ENCODE results near the gene ST6GALNAC5. TPM values are rescaled to one million over a fixed set of nuclear protein-coding genes. Genes with fewer than 3 reads are reported as not detected.

The ST6GALNAC5 gene
- total RNA-seq, 2 donors from 2014 or later: not detected

DNA sequence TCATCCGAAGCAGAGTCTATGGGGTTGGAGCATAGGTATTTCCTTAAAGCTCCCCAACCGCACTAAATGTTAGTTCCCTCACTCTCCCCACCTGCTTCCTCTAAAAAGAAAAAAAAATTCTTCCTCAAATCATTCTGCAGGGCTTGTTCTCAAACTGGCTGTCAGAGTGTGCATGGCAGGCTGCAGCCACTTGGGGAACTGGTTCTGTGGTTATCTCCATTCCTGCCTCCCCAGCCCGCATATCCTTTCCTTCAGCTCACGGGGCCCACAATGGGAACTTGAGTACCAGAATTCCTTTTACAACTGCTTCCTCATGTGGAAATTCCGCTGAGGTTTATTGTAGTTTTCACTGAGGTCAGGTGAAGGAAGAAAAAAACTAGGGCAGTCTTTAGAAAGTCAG, 192.7 kb downstream of the ST6GALNAC5 start:
- ATAC-seq: no peak
- no peak overlapping the region for H3K27ac Mint-ChIP-seq
- no peak for DNase-seq
- no peak overlapping the region for H3K4me3 Mint-ChIP-seq
- no peaks in the 10 kb centered on the region for H3K9me3 ChIP-seq (ENCODE audit: control insufficient read depth, low read length, poor library complexity, severe bottlenecking)
- H3K36me3 Mint-ChIP-seq (ENCODE audit: low read depth): no peaks in the 10 kb centered on the region
- H3K27me3 Mint-ChIP-seq: peaks cover 23% of the 10 kb centered on the region
- no peaks in the 10 kb centered on the region for H3K4me1 Mint-ChIP-seq

GRCh38 chr1:77061162-77061561, 193.9 kb downstream of the ST6GALNAC5 start:
- no peak overlapping the region for H3K27ac Mint-ChIP-seq

DNA sequence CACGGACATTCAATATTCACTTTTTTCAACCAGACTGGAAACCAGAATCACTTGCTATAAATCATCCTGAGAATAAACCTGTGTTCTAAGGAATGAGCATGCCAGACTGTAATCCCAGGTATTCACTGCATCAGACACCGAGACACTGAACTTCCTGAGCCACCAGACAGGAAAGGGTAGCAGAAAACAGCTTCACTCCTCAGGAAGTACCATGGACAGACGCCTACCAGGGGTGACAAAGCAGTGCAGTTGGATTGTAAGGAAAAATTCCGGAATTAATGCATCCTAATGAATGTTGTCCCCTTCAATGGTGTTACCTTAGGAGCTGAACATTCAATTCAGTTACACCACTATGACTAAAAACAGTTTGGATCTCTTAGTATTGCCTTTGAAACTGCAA, 195.8 kb downstream of the ST6GALNAC5 start:
- Mint-ChIP-seq H3K27me3 (peaks cover 23% of the 10 kb centered on the region), H3K4me1 (no peaks in the 10 kb centered on the region), H3K27ac (no peak overlapping the region), H3K36me3 (ENCODE audit: low read depth) (no peaks in the 10 kb centered on the region), H3K4me3 (no peak overlapping the region)
- ATAC-seq: no peak
- H3K9me3 ChIP-seq (ENCODE audit: control insufficient read depth, low read length, poor library complexity, severe bottlenecking): no peaks in the 10 kb centered on the region
- no peak for DNase-seq

More at GRCh38 chr1:77061162-77061561, 193.9 kb downstream of the ST6GALNAC5 start:
- Mint-ChIP-seq H3K36me3 (ENCODE audit: low read depth) (no peaks in the 10 kb centered on the region), H3K4me1 (no peaks in the 10 kb centered on the region), H3K27me3 (peaks cover 23% of the 10 kb centered on the region), H3K4me3 (no peak overlapping the region)
- no peak for DNase-seq
- no peak for ATAC-seq
- H3K9me3 ChIP-seq (ENCODE audit: control insufficient read depth, low read length, poor library complexity, severe bottlenecking): no peaks in the 10 kb centered on the region

- no peak for DNase-seq
- Mint-ChIP-seq H3K27me3 (peaks cover 17% of the 10 kb centered on the region), H3K4me3 (no peak overlapping the region), H3K4me1 (no peaks in the 10 kb centered on the region), H3K36me3 (ENCODE audit: low read depth) (no peaks in the 10 kb centered on the region), H3K27ac (no peak overlapping the region)
- ATAC-seq: no peak
- no peaks in the 10 kb centered on the region for H3K9me3 ChIP-seq (ENCODE audit: control insufficient read depth, low read length, poor library complexity, severe bottlenecking)
Measured at GRCh38 chr1:77064246-77064645, 197.0 kb downstream of the ST6GALNAC5 start.

DNA sequence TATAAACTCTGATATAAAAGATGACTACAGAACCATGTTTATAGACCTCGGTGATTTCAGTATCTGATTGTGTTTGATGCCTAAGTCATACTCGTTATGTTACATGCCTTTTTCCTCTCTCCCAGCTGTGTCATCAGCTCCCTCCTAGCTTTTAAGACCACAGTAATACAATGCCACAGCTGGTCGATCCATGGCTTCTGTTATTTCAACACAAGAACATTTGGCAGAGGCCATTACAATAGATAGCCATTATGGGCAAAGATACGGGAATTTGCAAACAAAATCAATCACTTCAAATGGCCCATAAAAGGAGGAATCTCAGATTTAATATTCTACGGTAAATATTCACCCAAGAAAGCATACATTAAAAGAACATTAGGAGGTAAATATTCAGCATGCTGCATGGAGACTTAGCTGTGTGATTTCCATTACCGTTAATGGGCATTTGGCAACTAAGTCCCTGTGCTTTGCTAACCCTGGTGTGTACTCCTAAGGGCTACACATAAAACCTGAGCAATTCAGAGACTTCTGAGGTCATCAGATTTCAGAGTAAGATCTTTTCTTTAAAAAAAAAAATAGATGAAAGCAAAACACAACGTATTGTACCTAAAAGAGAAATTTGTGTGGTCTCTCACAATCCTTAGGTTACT, 198.5 kb downstream of the ST6GALNAC5 start:
- H3K9me3 ChIP-seq (ENCODE audit: control insufficient read depth, low read length, poor library complexity, severe bottlenecking): no peaks in the 10 kb centered on the region
- H3K27ac Mint-ChIP-seq: no peak overlapping the region
- H3K4me1 Mint-ChIP-seq: no peaks in the 10 kb centered on the region
- no peaks in the 10 kb centered on the region for H3K36me3 Mint-ChIP-seq (ENCODE audit: low read depth)
- peaks cover 12% of the 10 kb centered on the region for H3K27me3 Mint-ChIP-seq
- no peak overlapping the region for H3K4me3 Mint-ChIP-seq
- DNase-seq: no peak
- ATAC-seq: no peak

GRCh38 chr1:77068013-77068412, 200.7 kb downstream of the ST6GALNAC5 start:
- ATAC-seq (no peak), DNase-seq (no peak)
- H3K4me1 Mint-ChIP-seq: no peaks in the 10 kb centered on the region
- no peaks in the 10 kb centered on the region for H3K9me3 ChIP-seq (ENCODE audit: control insufficient read depth, low read length, poor library complexity, severe bottlenecking)
- H3K27ac Mint-ChIP-seq: no peak overlapping the region
- H3K36me3 Mint-ChIP-seq (ENCODE audit: low read depth): no peaks in the 10 kb centered on the region
- H3K27me3 Mint-ChIP-seq: no peaks in the 10 kb centered on the region
- H3K4me3 Mint-ChIP-seq: no peak overlapping the region

- Mint-ChIP-seq H3K36me3 (ENCODE audit: low read depth) (no peaks in the 10 kb centered on the region), H3K27ac (no peak overlapping the region), H3K27me3 (peaks cover 33% of the 10 kb centered on the region), H3K4me3 (no peak overlapping the region), H3K4me1 (no peaks in the 10 kb centered on the region)
- DNase-seq: no peak
- no peaks in the 10 kb centered on the region for H3K9me3 ChIP-seq (ENCODE audit: control insufficient read depth, low read length, poor library complexity, severe bottlenecking)
- ATAC-seq: no peak
Measured at GRCh38 chr1:77076759-77077158, 209.5 kb downstream of the ST6GALNAC5 start.

GRCh38 chr1:77081834-77082233, 214.6 kb downstream of the ST6GALNAC5 start:
- no peak overlapping the region for H3K27ac Mint-ChIP-seq
- H3K4me3 Mint-ChIP-seq: no peak overlapping the region
- DNase-seq (no peak), ATAC-seq (no peak)
- no peaks in the 10 kb centered on the region for H3K9me3 ChIP-seq (ENCODE audit: control insufficient read depth, low read length, poor library complexity, severe bottlenecking)
- H3K27me3 Mint-ChIP-seq: peaks cover 18% of the 10 kb centered on the region
- peaks cover 2% of the 10 kb centered on the region for H3K36me3 Mint-ChIP-seq (ENCODE audit: low read depth)
- no peaks in the 10 kb centered on the region for H3K4me1 Mint-ChIP-seq

GRCh38 chr1:77084457-77084856, 217.2 kb downstream of the ST6GALNAC5 start:
- Mint-ChIP-seq H3K4me1 (no peaks in the 10 kb centered on the region), H3K36me3 (ENCODE audit: low read depth) (peaks cover 2% of the 10 kb centered on the region), H3K27ac (no peak overlapping the region), H3K4me3 (no peak overlapping the region), H3K27me3 (peaks cover 10% of the 10 kb centered on the region)
- DNase-seq: no peak
- H3K9me3 ChIP-seq (ENCODE audit: control insufficient read depth, low read length, poor library complexity, severe bottlenecking): no peaks in the 10 kb centered on the region
- no peak for ATAC-seq

GRCh38 chr1:77085109-77085508, 217.8 kb downstream of the ST6GALNAC5 start:
- Mint-ChIP-seq H3K36me3 (ENCODE audit: low read depth) (peaks cover 2% of the 10 kb centered on the region), H3K27ac (no peak overlapping the region), H3K4me1 (no peaks in the 10 kb centered on the region), H3K4me3 (no peak overlapping the region), H3K27me3 (peaks cover 4% of the 10 kb centered on the region)
- ATAC-seq (no peak), DNase-seq (no peak)
- H3K9me3 ChIP-seq (ENCODE audit: control insufficient read depth, low read length, poor library complexity, severe bottlenecking): no peaks in the 10 kb centered on the region

- no peak for ATAC-seq
- Mint-ChIP-seq H3K27me3 (no peaks in the 10 kb centered on the region), H3K27ac (no peak overlapping the region), H3K4me3 (no peak overlapping the region), H3K36me3 (ENCODE audit: low read depth) (peaks cover 2% of the 10 kb centered on the region), H3K4me1 (no peaks in the 10 kb centered on the region)
- DNase-seq: no peak
- H3K9me3 ChIP-seq (ENCODE audit: control insufficient read depth, low read length, poor library complexity, severe bottlenecking): no peaks in the 10 kb centered on the region
Measured at GRCh38 chr1:77089756-77090155, 222.5 kb downstream of the ST6GALNAC5 start.

DNA sequence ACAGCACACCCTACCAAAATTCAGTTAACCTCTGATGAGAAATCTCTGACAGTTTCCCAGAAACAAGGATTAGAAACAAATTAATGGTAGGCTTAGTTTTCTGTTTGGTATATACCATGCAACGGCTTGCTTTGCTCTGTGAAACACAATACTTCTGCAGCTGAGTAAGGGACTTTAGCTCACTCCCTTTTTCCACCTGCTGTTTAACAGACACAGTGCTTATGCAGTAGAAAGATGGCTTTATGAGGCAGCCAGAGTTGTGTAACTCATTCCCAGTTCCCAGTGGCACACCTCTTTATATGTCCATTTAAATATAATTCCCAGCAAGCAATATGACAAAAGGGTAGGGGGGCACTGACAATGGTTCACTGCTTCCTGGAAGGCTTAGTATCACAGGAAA, 228.0 kb downstream of the ST6GALNAC5 start:
- H3K27ac Mint-ChIP-seq: no peak overlapping the region
- no peaks in the 10 kb centered on the region for H3K27me3 Mint-ChIP-seq
- ATAC-seq: no peak
- no peaks in the 10 kb centered on the region for H3K36me3 Mint-ChIP-seq (ENCODE audit: low read depth)
- no peaks in the 10 kb centered on the region for H3K9me3 ChIP-seq (ENCODE audit: control insufficient read depth, low read length, poor library complexity, severe bottlenecking)
- H3K4me3 Mint-ChIP-seq: no peak overlapping the region
- DNase-seq: no peak
- no peaks in the 10 kb centered on the region for H3K4me1 Mint-ChIP-seq

DNA sequence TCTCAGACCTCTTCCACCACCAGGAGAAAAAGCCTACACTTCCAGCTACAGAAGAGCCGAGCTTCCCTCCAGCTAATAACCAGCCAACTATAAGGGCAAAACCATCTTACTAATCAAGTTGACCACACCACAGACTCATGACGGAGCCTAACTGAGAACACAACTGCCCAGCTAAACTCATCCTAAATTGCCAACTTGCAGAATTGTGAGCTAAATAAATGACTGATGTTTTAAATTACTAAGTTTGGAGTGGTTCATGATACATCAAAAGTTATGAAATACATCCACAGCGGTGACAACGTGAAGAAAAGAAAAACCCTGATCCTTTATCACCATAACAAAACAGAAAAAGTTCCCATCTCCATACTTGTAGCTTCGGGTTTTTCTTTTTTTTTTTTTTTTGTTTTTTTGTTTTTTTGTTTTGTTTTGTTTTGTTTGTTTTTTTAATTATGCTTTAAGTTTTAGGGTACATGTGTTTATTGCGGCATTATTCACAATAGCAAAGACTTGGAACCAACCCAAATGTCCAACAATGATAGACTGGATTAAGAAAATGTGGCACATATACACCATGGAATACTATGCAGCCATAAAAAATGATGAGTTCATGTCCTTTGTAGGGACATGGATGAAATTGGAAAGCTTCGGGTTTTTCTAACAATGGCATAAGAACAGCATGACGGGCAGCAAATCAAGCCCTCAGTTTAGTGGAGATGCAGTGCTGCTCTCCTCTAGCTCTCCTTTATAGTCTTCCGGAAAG, 229.4 kb downstream of the ST6GALNAC5 start:
- no peak for DNase-seq
- no peak overlapping the region for H3K4me3 Mint-ChIP-seq
- H3K4me1 Mint-ChIP-seq: no peaks in the 10 kb centered on the region
- H3K27me3 Mint-ChIP-seq: no peaks in the 10 kb centered on the region
- no peak for ATAC-seq
- H3K36me3 Mint-ChIP-seq (ENCODE audit: low read depth): no peaks in the 10 kb centered on the region
- H3K27ac Mint-ChIP-seq: no peak overlapping the region
- no peaks in the 10 kb centered on the region for H3K9me3 ChIP-seq (ENCODE audit: control insufficient read depth, low read length, poor library complexity, severe bottlenecking)

DNA sequence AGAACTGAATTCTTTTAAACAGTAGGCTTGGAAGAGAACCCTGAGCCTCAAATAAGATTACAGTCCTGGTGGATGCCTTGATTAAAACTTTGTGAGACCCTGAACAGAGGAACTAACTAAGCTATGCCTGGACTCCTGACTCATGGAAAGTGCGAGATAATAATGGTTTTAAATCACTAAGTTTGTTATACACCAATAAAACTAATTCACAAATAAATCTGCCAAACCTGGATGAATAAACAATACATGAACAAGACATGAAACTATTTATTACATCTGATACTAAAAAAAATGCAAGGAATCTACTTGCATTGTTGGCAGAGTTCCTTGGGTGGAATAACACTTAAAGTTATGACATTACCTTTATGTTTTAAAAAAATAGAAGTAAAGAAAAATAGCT, 233.6 kb downstream of the ST6GALNAC5 start:
- H3K27ac Mint-ChIP-seq: no peak overlapping the region
- H3K4me1 Mint-ChIP-seq: no peaks in the 10 kb centered on the region
- ATAC-seq (no peak), DNase-seq (no peak)
- H3K36me3 Mint-ChIP-seq (ENCODE audit: low read depth): peaks cover 3% of the 10 kb centered on the region
- no peaks in the 10 kb centered on the region for H3K27me3 Mint-ChIP-seq
- H3K9me3 ChIP-seq (ENCODE audit: control insufficient read depth, low read length, poor library complexity, severe bottlenecking): no peaks in the 10 kb centered on the region
- no peak overlapping the region for H3K4me3 Mint-ChIP-seq
